HG02623 (cell line): Measurements from ENCODE around the gene ANXA6.
A peak's percentile ranks its signal among the peaks of the same experiment; 100 is the strongest.

ENCODE experiments used
- ATAC-seq: cut with Tn5 transposase; IDR thresholded peaks from one replicate; pipeline ENCODE4 v1.9.1; 2021; ENCODE audit warnings: moderate library complexity; ENCODE audit not compliant: unreplicated experiment

The ANXA6 gene

GRCh38 chr5:151085517-151086041 lies 72.0 kb downstream of the ANXA6 start:
- no peak for ATAC-seq

GRCh38 chr5:151084363-151084762 lies 73.2 kb downstream of the ANXA6 start:
- no peak for ATAC-seq

- ATAC-seq = no peak
Observed at GRCh38 chr5:151083081-151083676, 74.4 kb downstream of the ANXA6 start.

- no peak for ATAC-seq
Observed at GRCh38 chr5:151082282-151082902, 75.2 kb downstream of the ANXA6 start.

DNA sequence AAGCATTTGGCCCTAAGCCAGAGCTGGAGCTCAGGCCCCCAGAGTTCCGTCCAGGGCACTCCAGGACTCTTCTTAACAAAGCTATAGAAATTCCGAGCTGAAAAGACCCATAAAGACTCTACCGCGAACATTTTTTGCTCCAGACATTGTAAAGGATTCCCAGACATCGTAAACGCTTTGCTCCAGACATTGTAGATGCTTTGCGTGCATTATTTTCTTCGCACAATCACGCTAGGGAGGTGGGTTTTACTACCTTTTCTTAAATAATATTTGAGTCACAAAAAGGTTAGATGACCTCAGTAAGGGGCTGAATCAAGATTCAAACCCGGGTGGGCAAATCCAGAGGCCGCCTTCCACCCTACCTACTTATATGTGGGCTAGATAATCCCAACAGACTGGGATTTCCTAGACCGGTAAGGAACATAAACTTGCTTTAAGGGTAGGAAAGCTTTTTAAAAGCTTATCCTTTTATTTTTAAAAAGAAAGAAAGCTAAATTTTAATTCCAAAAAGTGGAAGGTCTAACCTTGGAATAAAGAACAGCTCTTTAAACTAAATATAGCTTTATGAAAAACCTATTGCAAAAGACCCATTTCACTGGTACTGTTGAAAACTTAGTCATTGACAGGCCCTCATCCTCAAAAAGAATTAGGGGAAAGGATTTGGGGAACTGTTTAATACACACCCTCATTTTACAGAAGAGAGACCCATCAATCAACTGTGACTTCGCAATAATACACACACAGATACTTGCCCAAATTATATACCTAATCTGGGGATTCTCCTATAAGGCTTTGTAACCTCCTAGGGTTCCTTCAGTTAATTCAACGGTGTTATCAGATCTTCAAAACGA lies 75.9 kb downstream of the ANXA6 start:
- ATAC-seq = no peak

DNA sequence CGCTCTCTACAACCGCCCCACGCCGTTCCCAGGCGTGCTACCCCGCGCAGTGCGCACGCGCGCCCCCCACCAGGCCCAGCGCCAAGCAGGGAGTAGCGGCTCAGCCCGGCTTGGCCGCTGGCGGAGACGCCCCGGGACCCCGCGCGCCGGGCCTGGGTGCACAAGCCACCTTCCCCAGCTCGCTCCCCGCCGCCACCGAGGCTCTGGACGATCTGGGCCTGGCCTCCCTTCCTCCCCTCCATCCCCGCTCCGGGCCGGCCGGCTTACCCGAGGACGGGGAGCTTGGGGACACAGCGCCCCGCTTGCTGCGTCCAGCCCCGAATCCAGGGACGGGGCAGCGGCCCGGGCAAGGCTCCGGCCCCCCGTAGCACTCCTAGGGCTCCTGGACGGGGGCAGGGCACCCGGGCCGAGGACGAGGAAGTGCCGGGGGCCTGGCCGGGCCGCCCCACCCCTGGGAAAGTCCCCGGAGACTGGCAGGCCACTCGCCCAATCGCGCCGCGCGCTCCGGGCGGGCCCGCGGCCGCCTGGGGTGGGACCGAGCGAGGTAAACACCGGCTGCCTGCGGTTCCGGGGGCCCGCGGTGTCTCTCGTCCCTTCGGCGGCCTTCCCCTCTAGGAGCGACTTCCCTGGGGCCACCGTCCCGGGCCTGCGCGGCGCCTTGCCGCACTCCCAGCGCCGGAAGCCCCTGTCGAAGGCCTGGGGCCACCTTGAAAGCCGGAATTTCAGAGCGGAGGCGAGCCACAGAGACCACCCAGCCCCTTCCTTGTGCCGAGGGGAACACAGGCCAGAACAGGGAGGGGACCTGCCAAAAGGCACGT lies 76.8 kb downstream of the ANXA6 start, which contains the start of gene TNIP1:
Gene TNIP1 (minus strand): TSS at position 422 of the 818 bp plus-strand sequence. CDS start 15,939 bp downstream, outside the sequence.
- ATAC-seq = peak; percentile 73

GRCh38 chr5:151079838-151080612 lies 77.6 kb downstream of the ANXA6 start:
- no peak for ATAC-seq

- peak; percentile 35 for ATAC-seq
Observed at GRCh38 chr5:151078490-151079262, 78.9 kb downstream of the ANXA6 start.

DNA sequence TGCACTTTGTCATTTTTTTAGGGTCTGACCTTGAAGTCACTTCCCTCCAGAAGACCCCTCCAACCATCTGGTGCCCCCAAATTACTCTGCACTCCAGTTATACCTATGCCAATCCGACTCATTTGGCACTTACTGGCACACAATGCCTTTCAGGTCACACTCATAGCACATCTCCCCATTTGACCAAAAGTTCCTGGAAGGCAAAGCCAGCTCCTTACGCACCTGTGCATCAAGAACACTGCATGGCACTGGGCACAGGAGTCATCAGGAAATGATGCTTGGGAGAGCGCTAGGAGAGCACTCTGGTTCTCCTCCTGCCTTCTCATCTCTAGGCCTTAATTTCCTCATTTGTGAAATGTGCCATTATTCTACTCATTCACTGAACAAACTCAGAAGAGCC lies 79.6 kb downstream of the ANXA6 start:
- ATAC-seq = no peak

DNA sequence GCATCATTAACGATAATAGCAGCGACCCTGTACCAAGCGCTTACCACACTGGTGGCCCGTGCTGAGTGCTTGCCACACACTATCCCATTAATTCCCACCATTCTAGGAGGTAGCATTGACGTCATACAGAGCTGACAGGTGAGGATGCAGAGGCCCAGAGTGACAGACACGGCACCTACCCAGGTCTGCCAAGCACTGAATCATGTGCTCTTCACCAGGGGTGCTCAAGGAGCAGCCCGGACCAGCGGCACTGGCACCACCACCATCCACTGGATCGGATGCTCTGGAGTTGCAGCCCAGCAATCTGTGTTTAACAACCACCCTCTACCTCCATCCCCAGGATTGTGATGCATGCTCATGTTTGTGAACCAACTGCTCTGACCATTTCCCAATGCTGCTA lies 80.2 kb downstream of the ANXA6 start:
- ATAC-seq = no peak

- ATAC-seq = no peak
Observed at GRCh38 chr5:151076616-151077015, 81.0 kb downstream of the ANXA6 start.

- no peak for ATAC-seq
Observed at GRCh38 chr5:151075698-151076331, 81.8 kb downstream of the ANXA6 start.

DNA sequence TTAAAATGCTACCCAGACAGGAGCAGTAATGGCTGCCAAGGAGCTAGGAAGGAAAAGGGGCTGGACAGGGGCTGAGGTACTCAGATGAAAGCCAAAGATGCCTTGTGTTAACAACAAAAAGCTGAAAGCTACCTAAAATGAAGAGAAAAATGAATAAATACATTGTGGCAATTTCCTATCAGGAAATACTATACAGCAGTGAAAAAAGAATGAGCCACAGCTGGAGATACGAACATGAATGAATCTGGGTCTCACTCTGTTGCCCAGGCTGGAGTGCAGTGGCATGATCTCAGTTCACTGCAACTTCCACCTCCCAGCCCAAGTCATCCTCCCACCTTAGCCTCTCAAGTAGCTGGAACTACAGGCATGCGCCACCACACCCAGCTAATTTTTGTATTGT lies 83.0 kb downstream of the ANXA6 start:
- ATAC-seq = no peak

DNA sequence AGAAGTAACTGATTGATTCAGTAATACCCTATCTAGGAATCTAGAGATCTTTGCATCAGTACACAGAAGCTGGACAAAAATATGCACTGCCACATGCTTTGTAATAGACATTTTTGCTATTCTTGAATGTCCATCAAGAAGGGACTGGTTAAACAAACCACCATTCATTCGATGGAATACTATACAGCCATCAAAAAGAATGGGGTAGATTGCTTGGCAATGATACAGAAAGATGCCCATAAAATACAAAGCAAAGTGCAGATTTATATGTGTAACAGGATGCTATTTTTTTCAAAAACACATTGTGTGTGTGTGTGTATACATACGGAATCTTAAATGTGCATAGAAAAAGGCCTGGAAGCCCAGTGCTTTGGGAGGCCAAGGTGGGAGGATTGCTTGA lies 84.3 kb downstream of the ANXA6 start:
- no peak for ATAC-seq

DNA sequence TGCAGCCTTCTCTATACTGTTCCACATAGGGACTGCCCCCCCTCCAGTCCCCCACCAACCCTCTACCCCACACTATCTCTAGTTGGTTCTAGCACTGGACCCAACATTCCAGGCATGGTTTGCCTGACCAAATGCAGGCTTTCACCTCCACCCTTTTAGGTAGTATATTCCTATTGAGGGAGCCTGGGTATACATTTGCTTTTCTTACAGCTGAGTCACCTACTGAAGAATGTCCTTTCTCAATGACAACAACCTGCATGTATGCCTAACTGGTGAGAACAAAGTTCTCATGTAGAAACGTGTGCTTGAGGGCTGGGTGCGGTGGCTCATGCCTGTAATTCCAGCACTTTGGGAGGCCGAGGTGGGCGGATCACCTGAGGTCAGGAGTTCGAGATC lies 85.0 kb downstream of the ANXA6 start:
- no peak for ATAC-seq

GRCh38 chr5:151071848-151072629 lies 85.5 kb downstream of the ANXA6 start:
- no peak for ATAC-seq

GRCh38 chr5:151071021-151071420 lies 86.6 kb downstream of the ANXA6 start:
- no peak for ATAC-seq

DNA sequence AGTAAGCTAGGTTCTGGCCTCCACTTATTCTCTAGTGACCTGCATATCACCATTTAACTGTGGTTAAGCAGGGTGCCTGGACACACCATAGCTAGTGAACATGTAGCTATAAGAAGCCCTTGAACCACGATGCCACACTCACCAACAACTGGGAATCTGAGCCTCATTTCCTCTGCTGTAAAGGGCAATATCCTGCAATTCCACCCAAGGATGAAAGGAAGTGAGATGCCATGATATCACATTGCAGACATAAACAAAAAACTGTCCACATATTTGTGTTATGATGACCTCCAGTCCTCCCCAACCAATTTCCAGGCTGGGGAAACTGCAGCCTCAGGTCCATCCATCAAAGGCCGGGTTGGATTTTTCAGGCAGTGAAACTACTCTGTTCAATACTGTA lies 87.1 kb downstream of the ANXA6 start:
- ATAC-seq = no peak
